GM12878 (cell line): ENCODE data around the gene IL33.
A peak's percentile ranks its signal among the peaks of the same experiment; 100 is the strongest.

Experiments used
- ATF3 ChIP-seq: IDR thresholded peaks from 2 replicates; pipeline ENCODE4 v1.6.1; 2011; ENCODE audit warnings: low read depth, mild to moderate bottlenecking, low read length, moderate library complexity, borderline replicate concordance; ENCODE audit errors: extremely low read depth
- CHD2 ChIP-seq: IDR thresholded peaks from 2 replicates; pipeline ENCODE4 v1.6.1; 2011; ENCODE audit warnings: low read depth, low read length, improper control_type of control experiment, borderline replicate concordance
- CTCF ChIP-seq, 3 experiments: IDR thresholded peaks in 2 of 3; conservative IDR thresholded peaks in 1 of 3; 2 replicates each; pipeline ENCODE4 v1.5.1; 2011; ENCODE audit warnings: low read depth in 3 of 3, low read length in 3 of 3, mild to moderate bottlenecking in 3 of 3, control low read depth in 2 of 3, moderate library complexity in 2 of 3, inconsistent platforms in 1 of 3, mixed read lengths in 1 of 3; ENCODE audit not compliant: control insufficient read depth in 2 of 3, insufficient read depth in 1 of 3; ENCODE audit errors: extremely low read depth in 1 of 3
- EZH2 ChIP-seq: IDR thresholded peaks from 2 replicates; pipeline ENCODE4 v1.6.1; 2012; ENCODE audit warnings: low read depth, mild to moderate bottlenecking, control low read depth, inconsistent platforms, low read length, borderline replicate concordance; ENCODE audit not compliant: control insufficient read depth
- HDAC2 ChIP-seq: fragments of 200-600 bp; sonication (generic); IDR thresholded peaks from 2 replicates; pipeline ENCODE4 v1.6.1; 2017
- JUND ChIP-seq: IDR thresholded peaks from 2 replicates; pipeline ENCODE4 v1.6.1; 2012; ENCODE audit warnings: low read depth, mild to moderate bottlenecking, low read length, improper control_type of control experiment, moderate library complexity
- MAX ChIP-seq: IDR thresholded peaks from 2 replicates; pipeline ENCODE4 v1.6.1; 2012; ENCODE audit warnings: low read depth, low read length, improper control_type of control experiment
- POLR2A ChIP-seq: IDR thresholded peaks from 2 replicates; pipeline ENCODE4 v1.6.1; 2011; ENCODE audit warnings: low read depth, mild to moderate bottlenecking, low read length
- REST ChIP-seq: IDR thresholded peaks from 2 replicates; pipeline ENCODE4 v1.6.1; 2012; ENCODE audit warnings: mild to moderate bottlenecking, low read depth, low read length
- RFX5 ChIP-seq: IDR thresholded peaks from 2 replicates; pipeline ENCODE4 v1.6.1; 2011; ENCODE audit warnings: low read depth, low read length, improper control_type of control experiment

- TF ChIP-seq CTCF (IDR thresholded peaks at IDR 0.05 in 2 of 3, conservative IDR thresholded peaks at IDR 0.05 in 1 of 3; ENCODE audit: control insufficient read depth in 2 of 3, extremely low read depth in 1 of 3, insufficient read depth in 1 of 3, low read depth in 3 of 3, low read length in 3 of 3): peak; percentile 43 to 69 (median 52); a peak in 5 of 6 replicates
- no peak for TF ChIP-seq EZH2
- TF ChIP-seq RFX5: no peak
- TF ChIP-seq JUND: no peak
- TF ChIP-seq ATF3: no peak
- TF ChIP-seq MAX: no peak
- no peak for TF ChIP-seq REST
- TF ChIP-seq CHD2: no peak
- no peak for TF ChIP-seq HDAC2
- TF ChIP-seq POLR2A: no peak
Measured at GRCh38 chr9:6305954-6306563, 90.5 kb downstream of the IL33 start.
